SK-N-MC (cell line): ENCODE data around the gene RNF227.

Experiments used
- EZH2 ChIP-seq: fragments of 200-600 bp; sonication (generic); IDR thresholded peaks from one replicate; pipeline ENCODE4 v1.6.1; 2017; ENCODE audit warnings: antibody characterized with exemption
- POLR2AphosphoS5 ChIP-seq: IDR thresholded peaks from 2 replicates; pipeline ENCODE4 v1.6.1; 2012; ENCODE audit warnings: mild to moderate bottlenecking, low read depth, low read length, borderline replicate concordance

DNA sequence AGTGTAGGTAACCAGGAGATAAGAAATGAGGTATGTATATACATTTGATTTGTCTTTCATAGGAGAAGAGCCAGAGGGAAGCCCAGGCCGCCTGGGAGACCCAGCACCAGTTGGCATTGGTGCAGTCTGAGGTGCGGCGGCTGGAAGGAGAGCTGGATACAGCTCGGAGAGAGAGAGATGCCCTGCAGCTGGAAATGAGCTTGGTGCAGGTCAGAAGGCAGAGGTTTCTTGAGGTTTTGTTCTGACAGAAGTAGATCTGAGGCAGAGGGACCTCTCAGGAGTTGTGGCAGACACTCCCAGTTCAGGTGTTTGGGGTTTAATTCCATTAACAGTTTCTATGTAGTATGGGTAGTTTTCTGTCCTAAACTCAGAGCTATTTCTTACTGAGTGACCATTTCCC, 23.9 kb upstream of the RNF227 start:
- TF ChIP-seq EZH2 (no peak), POLR2AphosphoS5 (no peak)
